ENCODE results near the gene AKAP11. TPM values are rescaled to one million over a fixed set of nuclear protein-coding genes. Genes with fewer than 3 reads are reported as not detected.

The AKAP11 gene
- total and polyA plus RNA-seq, 9 of the 15 experiments (the other 6 are each of a cell fraction or from before 2014, with no cell fraction given), result 2.2 to 31.3 (median 10.9) TPM

DNA sequence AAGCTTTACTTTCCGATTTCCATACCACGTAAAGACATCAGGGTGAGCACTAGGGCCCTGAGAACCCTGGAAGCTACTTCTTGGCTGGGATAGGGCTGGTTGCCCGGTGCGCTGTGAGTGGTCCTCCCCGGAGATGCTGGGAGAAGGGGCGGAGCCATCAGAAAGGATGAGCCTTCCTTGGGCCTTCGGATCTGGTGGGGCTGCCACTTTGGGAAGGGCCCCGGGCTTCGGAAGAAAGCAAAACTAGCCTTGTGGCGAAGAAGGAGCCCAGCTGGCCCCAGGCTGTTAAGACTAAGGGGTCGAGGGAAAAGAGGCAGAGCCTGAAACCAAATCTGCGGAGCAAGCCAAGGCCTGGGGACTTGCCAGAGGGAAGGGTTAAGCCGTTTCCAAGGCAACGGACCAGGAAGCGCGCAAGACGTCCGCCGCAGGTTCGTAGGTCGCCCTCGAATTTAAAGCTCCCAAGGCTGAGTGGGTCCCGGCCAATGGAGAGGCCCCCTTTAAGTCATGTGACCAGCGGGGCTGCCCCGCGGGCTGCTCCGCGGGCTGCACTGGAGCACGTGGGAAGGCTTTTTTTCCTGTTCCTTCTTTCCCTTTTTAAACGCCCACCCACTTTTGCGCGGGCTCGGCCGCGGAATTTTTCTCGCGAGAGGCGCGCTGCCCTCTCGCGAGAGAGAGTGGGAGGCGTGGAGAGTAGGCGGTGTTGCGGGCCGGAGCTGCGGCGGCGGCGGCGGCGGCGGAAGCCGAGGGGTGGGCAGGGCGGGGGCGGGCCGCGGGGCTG lies 426 bp upstream of the AKAP11 start (continued):
- TF ChIP-seq, protein P1, sequence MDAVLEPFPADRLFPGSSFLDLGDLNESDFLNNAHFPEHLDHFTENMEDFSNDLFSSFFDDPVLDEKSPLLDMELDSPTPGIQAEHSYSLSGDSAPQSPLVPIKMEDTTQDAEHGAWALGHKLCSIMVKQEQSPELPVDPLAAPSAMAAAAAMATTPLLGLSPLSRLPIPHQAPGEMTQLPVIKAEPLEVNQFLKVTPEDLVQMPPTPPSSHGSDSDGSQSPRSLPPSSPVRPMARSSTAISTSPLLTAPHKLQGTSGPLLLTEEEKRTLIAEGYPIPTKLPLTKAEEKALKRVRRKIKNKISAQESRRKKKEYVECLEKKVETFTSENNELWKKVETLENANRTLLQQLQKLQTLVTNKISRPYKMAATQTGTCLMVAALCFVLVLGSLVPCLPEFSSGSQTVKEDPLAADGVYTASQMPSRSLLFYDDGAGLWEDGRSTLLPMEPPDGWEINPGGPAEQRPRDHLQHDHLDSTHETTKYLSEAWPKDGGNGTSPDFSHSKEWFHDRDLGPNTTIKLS (IDR thresholded peaks at IDR 0.05; ENCODE audit: borderline replicate concordance, low read depth), result peak; percentile 90
- TF ChIP-seq SP2 (IDR thresholded peaks at IDR 0.05; ENCODE audit: extremely low read depth, low read depth, low read length, poor library complexity, severe bottlenecking), result no peak
- no peak for TF ChIP-seq WHSC1 (IDR thresholded peaks at IDR 0.05; ENCODE audit: low read length)
- TF ChIP-seq, protein P2, sequence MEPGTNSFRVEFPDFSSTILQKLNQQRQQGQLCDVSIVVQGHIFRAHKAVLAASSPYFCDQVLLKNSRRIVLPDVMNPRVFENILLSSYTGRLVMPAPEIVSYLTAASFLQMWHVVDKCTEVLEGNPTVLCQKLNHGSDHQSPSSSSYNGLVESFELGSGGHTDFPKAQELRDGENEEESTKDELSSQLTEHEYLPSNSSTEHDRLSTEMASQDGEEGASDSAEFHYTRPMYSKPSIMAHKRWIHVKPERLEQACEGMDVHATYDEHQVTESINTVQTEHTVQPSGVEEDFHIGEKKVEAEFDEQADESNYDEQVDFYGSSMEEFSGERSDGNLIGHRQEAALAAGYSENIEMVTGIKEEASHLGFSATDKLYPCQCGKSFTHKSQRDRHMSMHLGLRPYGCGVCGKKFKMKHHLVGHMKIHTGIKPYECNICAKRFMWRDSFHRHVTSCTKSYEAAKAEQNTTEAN (CRISPR knock-in tag; IDR thresholded peaks at IDR 0.05), result no peak
- no peak for TF ChIP-seq CBX5 (IDR thresholded peaks at IDR 0.05; ENCODE audit: borderline replicate concordance, low read depth)
- no peak for TF ChIP-seq ZNF766 (CRISPR knock-in tag; conservative IDR thresholded peaks at IDR 0.05)
- TF ChIP-seq ZKSCAN1 (IDR thresholded peaks at IDR 0.05; ENCODE audit: low read depth, low read length), result no peak
- peak; percentile 37; the same call in 1 of the 2 replicates for TF ChIP-seq TEAD4 (IDR thresholded peaks at IDR 0.05; ENCODE audit: low read length)
- no peak for TF ChIP-seq TEAD4 (CRISPR knock-in tag; IDR thresholded peaks at IDR 0.05; ENCODE audit: borderline replicate concordance)
- no peak for TF ChIP-seq ZNF174 (CRISPR knock-in tag; IDR thresholded peaks at IDR 0.05)
- TF ChIP-seq SMAD1 (IDR thresholded peaks at IDR 0.05; ENCODE audit: low read depth, low read length, partially characterized antibody), result no peak
- TF ChIP-seq ZEB2 (IDR thresholded peaks at IDR 0.05), result no peak
- TF ChIP-seq, protein P3, sequence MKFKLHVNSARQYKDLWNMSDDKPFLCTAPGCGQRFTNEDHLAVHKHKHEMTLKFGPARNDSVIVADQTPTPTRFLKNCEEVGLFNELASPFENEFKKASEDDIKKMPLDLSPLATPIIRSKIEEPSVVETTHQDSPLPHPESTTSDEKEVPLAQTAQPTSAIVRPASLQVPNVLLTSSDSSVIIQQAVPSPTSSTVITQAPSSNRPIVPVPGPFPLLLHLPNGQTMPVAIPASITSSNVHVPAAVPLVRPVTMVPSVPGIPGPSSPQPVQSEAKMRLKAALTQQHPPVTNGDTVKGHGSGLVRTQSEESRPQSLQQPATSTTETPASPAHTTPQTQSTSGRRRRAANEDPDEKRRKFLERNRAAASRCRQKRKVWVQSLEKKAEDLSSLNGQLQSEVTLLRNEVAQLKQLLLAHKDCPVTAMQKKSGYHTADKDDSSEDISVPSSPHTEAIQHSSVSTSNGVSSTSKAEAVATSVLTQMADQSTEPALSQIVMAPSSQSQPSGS (CRISPR knock-in tag; IDR thresholded peaks at IDR 0.05), result no peak
- no peak for TF ChIP-seq GTF2F1 (IDR thresholded peaks at IDR 0.05; ENCODE audit: low read depth, low read length)
- no peak for TF ChIP-seq TCF7 (IDR thresholded peaks at IDR 0.05; ENCODE audit: borderline replicate concordance)
- TF ChIP-seq MAFF (IDR thresholded peaks at IDR 0.05; ENCODE audit: low read length), result peak; percentile 67; the same call in 1 of the 2 replicates
- TF ChIP-seq RBM34 (IDR thresholded peaks at IDR 0.05; ENCODE audit: borderline replicate concordance, insufficient read depth, low read length), result no peak
- TF ChIP-seq, protein P4, sequence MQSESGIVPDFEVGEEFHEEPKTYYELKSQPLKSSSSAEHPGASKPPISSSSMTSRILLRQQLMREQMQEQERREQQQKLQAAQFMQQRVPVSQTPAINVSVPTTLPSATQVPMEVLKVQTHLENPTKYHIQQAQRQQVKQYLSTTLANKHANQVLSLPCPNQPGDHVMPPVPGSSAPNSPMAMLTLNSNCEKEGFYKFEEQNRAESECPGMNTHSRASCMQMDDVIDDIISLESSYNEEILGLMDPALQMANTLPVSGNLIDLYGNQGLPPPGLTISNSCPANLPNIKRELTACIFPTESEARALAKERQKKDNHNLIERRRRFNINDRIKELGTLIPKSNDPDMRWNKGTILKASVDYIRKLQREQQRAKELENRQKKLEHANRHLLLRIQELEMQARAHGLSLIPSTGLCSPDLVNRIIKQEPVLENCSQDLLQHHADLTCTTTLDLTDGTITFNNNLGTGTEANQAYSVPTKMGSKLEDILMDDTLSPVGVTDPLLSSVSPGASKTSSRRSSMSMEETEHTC (IDR thresholded peaks at IDR 0.05), result no peak
- TF ChIP-seq, protein P5, sequence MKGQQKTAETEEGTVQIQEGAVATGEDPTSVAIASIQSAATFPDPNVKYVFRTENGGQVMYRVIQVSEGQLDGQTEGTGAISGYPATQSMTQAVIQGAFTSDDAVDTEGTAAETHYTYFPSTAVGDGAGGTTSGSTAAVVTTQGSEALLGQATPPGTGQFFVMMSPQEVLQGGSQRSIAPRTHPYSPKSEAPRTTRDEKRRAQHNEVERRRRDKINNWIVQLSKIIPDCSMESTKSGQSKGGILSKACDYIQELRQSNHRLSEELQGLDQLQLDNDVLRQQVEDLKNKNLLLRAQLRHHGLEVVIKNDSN (CRISPR knock-in tag; IDR thresholded peaks at IDR 0.05), result peak; percentile 89
- TF ChIP-seq KAT7 (CRISPR knock-in tag; IDR thresholded peaks at IDR 0.05; ENCODE audit: borderline replicate concordance), result no peak; the same call in 1 of the 2 replicates
- no peak for TF ChIP-seq SMAD2 (IDR thresholded peaks at IDR 0.05; ENCODE audit: low read depth, low read length)

Measured in K562 (cell line).